GM19452 (cell line): ENCODE measurements around the gene MYH15.

Experiments used
- ATAC-seq: cut with Tn5 transposase; IDR thresholded peaks from one replicate; pipeline ENCODE4 v1.9.1; 2021; ENCODE audit not compliant: unreplicated experiment

MYH15 gene

GRCh38 chr3:108473711-108474110 is 36.7 kb downstream of the MYH15 start:
- ATAC-seq, result no peak

GRCh38 chr3:108472001-108472591 is 38.3 kb downstream of the MYH15 start:
- ATAC-seq, result no peak

GRCh38 chr3:108471426-108471825 is 39.0 kb downstream of the MYH15 start:
- no peak for ATAC-seq

GRCh38 chr3:108469126-108469525 is 41.3 kb downstream of the MYH15 start:
- no peak for ATAC-seq

GRCh38 chr3:108468577-108468976 is 41.8 kb downstream of the MYH15 start:
- no peak for ATAC-seq

- ATAC-seq, result no peak
Measured at GRCh38 chr3:108462899-108463298, 47.5 kb downstream of the MYH15 start.

- no peak for ATAC-seq
Measured at GRCh38 chr3:108461661-108462111, 48.7 kb downstream of the MYH15 start.

GRCh38 chr3:108459225-108459624 is 51.2 kb downstream of the MYH15 start:
- ATAC-seq, result no peak

GRCh38 chr3:108455212-108455705 is 55.1 kb downstream of the MYH15 start:
- ATAC-seq, result no peak

GRCh38 chr3:108453565-108453964 is 56.8 kb downstream of the MYH15 start:
- no peak for ATAC-seq

GRCh38 chr3:108450444-108450843 is 60.0 kb downstream of the MYH15 start:
- ATAC-seq, result no peak

- no peak for ATAC-seq
Measured at GRCh38 chr3:108448593-108448992, 61.8 kb downstream of the MYH15 start.

GRCh38 chr3:108447096-108447847 is 63.1 kb downstream of the MYH15 start:
- ATAC-seq, result no peak

GRCh38 chr3:108442281-108442680 is 68.1 kb downstream of the MYH15 start:
- no peak for ATAC-seq

GRCh38 chr3:108441518-108441917 is 68.9 kb downstream of the MYH15 start:
- no peak for ATAC-seq

- ATAC-seq, result no peak
Measured at GRCh38 chr3:108441071-108441507, 69.3 kb downstream of the MYH15 start.

GRCh38 chr3:108438542-108438941 is 71.9 kb downstream of the MYH15 start:
- no peak for ATAC-seq

- ATAC-seq, result no peak
Measured at GRCh38 chr3:108437439-108437838, 73.0 kb downstream of the MYH15 start.

GRCh38 chr3:108433928-108434327 is 76.5 kb downstream of the MYH15 start:
- ATAC-seq, result no peak

- no peak for ATAC-seq
Measured at GRCh38 chr3:108432431-108432830, 78.0 kb downstream of the MYH15 start.

- ATAC-seq, result no peak
Measured at GRCh38 chr3:108430540-108430939, 79.9 kb downstream of the MYH15 start.

- ATAC-seq, result no peak
Measured at GRCh38 chr3:108428586-108428985, 81.8 kb downstream of the MYH15 start.
